ENCODE measurements around the gene ULBP1.
A peak's percentile ranks its signal among the peaks of the same experiment; 100 is the strongest.
"Not testable (repeated sequence)": the region's sequence is repeated elsewhere in the genome, so short reads cannot be mapped to it uniquely, and the experiment has no call there.

Gene ULBP1

DNA sequence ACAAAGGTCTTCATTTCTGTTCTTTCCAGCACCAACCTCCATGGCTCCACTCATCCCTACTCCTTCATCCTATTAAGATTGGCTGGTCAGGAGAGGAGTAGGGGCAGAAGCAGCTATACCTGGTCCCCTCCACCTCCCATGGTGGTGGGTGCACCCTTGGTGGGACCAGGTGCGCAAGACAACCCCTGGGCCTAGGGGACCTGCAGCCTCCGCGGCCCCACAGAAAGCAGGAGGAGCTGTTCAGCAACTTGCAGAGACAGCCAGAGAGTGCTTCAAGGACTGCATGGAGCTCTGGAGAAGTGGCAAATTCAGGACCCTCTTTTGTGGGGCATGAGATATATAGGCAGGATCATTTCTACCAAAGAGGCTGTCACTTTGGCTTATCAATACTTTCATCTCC, 12.1 kb upstream of the ULBP1 start:
- Mint-ChIP-seq H3K27me3 (peaks cover 90% of the 10 kb centered on the region), H3K27ac (no peak overlapping the region), H3K36me3 (peaks cover 2% of the 10 kb centered on the region), H3K4me3 (no peak overlapping the region), H3K9me3 (no peaks in the 10 kb centered on the region), H3K4me1 (peaks cover 11% of the 10 kb centered on the region)
- DNase-seq = no peak
- CTCF ChIA-PET = interaction anchor here (1.7 kb wide), 1 partner anchor 65 kb away, joined by 13 read pairs; no protein-coding TSS in a partner anchor

GRCh38 chr6:149953390-149953789, 10.4 kb upstream of the ULBP1 start:
- Mint-ChIP-seq H3K4me1 (peaks cover 11% of the 10 kb centered on the region), H3K27me3 (peaks cover 87% of the 10 kb centered on the region)
- not testable (repeated sequence) for H3K36me3 Mint-ChIP-seq, H3K27ac Mint-ChIP-seq, H3K9me3 Mint-ChIP-seq, DNase-seq, H3K4me3 Mint-ChIP-seq
- CTCF ChIA-PET = interaction anchor here (1.0 to 1.7 kb wide), 2 partner anchors 54 to 63 kb away, joined by 3 to 13 read pairs; no protein-coding TSS in a partner anchor

DNA sequence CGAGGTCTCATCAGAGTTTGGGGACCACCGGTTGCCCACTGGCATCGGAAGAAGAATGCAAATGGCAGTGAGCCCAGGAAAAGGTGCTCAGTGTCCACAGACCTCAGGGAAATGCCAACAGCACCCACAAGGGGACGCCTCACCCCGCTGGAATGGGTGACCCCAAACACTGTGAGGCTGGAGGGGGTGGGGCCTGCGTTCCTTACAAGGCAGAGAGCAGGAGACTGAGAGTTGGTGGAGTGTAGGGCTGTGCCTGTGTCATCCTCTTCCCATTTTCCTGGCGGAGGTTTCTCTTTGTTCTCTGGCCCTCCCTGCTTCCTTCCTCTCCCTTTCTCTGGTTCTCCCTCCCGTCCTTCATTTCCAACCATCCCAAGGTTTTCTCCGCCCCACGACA, 9.8 kb upstream of the ULBP1 start:
- H3K4me3 Mint-ChIP-seq, CTCF ChIA-PET: not testable (repeated sequence)
- H3K27me3 Mint-ChIP-seq = peaks cover 88% of the 10 kb centered on the region

DNA sequence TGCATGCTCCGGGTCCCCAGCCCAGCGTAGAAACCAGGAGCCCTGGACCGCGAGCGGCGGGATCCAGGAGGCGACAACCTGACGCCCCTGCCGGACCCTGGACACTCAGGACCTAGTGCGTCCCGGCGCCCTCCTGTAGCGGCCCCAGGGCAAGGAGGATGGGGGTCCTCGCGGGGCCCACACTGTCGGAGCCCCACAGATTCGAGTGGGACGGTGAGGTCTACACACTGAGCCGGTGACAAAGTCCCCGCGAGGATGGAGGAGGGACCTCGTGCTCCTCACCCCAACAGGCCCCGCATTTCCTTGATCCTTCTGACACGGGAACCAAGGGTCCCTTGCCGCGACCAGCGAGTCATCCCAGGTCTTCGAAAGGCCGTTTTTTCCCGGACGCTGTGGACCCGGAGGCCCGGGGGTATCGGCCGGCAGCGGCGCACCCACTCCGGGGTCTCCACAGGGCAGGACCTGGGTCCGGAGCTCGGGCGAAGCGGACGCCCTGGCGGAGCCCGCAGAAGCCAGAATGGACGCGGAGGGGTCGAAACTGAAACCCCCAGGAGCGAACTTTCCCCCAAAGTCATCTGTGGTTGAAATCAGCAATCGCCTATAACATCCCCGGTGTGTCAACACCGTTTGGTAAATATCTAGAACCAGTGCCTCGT, 9.3 kb upstream of the ULBP1 start:
- H3K36me3 Mint-ChIP-seq, H3K27ac Mint-ChIP-seq, DNase-seq, H3K9me3 Mint-ChIP-seq, H3K4me3 Mint-ChIP-seq, CTCF ChIA-PET: not testable (repeated sequence)
- Mint-ChIP-seq H3K27me3 (peaks cover 90% of the 10 kb centered on the region), H3K4me1 (peaks cover 11% of the 10 kb centered on the region)

More for the DNA sequence above, 9.8 kb upstream of the ULBP1 start:
- not testable (repeated sequence) for H3K27ac Mint-ChIP-seq, H3K36me3 Mint-ChIP-seq, H3K9me3 Mint-ChIP-seq, DNase-seq
- H3K4me1 Mint-ChIP-seq = peaks cover 11% of the 10 kb centered on the region

GRCh38 chr6:149954984-149955653, 8.6 kb upstream of the ULBP1 start:
- CTCF ChIA-PET, DNase-seq, H3K36me3 Mint-ChIP-seq, H3K4me3 Mint-ChIP-seq, H3K9me3 Mint-ChIP-seq: not testable (repeated sequence)
- Mint-ChIP-seq H3K27me3 (peaks cover 90% of the 10 kb centered on the region), H3K4me1 (peaks cover 11% of the 10 kb centered on the region), H3K27ac (peak overlapping the region; percentile 55)

DNA sequence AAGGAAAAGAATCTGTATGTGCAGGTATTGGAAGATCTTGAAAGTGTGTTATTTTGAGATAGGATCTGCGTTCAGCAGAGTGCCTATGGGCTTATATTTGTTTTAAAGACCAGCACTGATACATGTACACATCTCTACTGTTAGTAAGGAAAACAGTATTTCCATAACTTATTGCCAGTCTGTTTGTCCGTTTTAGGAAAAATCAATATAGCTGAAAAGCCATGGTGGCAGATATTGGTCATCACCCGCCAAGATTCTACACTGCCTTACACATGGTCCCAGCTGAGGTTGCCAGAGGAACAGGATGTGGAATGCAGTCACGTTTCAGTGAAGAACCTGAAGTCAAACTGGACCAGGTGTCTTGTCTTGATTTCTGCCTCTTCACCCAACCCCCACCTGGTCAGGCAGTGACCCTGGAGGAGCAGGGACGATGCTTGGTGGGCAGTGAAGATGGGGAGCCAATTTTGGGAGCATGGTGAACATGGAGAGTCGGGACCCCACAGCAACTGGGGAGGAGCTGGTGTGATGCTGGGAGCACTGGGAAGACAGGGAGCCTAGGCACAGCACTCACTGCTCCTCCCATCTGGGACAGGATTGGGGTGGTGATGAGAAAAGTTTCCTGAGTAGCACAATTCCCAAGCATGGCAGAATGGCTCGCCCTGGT, 8.0 kb upstream of the ULBP1 start:
- peaks cover 11% of the 10 kb centered on the region for H3K4me1 Mint-ChIP-seq
- H3K9me3 Mint-ChIP-seq, H3K27ac Mint-ChIP-seq, CTCF ChIA-PET, H3K4me3 Mint-ChIP-seq, DNase-seq, H3K36me3 Mint-ChIP-seq: not testable (repeated sequence)
- peaks cover 90% of the 10 kb centered on the region for H3K27me3 Mint-ChIP-seq

DNA sequence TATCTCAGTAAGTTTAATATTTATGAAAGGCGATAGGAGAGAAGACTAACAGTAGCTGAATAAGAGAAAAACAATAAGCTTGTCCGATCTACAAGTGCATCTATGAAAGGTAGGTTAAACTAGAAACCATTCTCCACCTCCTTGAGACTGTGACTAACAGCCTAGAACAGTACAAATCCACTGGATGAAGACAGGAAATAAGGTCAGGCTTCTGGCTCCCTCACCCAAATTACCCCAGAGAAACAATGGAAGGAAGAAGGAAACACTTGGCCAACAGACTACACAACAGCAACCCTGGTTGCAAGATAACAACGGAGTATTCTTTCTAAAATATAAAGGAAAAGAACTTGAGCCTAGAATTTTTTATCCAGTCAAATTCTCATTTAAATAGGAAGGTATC, 5.6 kb upstream of the ULBP1 start:
- DNase-seq, H3K36me3 Mint-ChIP-seq, H3K9me3 Mint-ChIP-seq, H3K4me3 Mint-ChIP-seq, CTCF ChIA-PET, H3K27ac Mint-ChIP-seq: not testable (repeated sequence)
- H3K27me3 Mint-ChIP-seq = peaks cover 91% of the 10 kb centered on the region
- H3K4me1 Mint-ChIP-seq = peaks cover 14% of the 10 kb centered on the region

DNA sequence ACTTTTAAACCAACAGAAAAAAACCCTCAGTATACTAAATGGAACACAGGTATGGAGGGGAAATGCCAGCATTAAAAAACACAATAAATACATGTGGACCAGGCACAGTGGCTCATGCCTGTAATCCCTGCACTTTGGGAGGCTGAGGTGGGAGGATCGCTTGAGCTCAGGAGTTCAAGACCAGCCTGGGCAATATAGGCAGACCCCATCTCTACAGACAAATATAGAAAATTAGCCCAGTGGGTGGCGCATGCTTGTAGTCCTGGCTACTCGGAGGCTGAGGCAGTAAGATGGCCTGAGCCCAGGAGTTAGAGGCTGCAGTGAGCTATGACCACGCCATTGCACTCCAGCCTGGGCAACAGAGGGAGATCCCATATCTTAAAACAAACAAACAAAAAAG, 3.9 kb upstream of the ULBP1 start:
- H3K9me3 Mint-ChIP-seq, H3K27ac Mint-ChIP-seq, H3K4me3 Mint-ChIP-seq, DNase-seq, H3K36me3 Mint-ChIP-seq, CTCF ChIA-PET: not testable (repeated sequence)
- peaks cover 24% of the 10 kb centered on the region for H3K4me1 Mint-ChIP-seq
- peaks cover 91% of the 10 kb centered on the region for H3K27me3 Mint-ChIP-seq

- peaks cover 26% of the 10 kb centered on the region for H3K4me1 Mint-ChIP-seq
- no peak for DNase-seq
- H3K27ac Mint-ChIP-seq = no peak overlapping the region
- H3K4me3 Mint-ChIP-seq = no peak overlapping the region
- H3K9me3 Mint-ChIP-seq = no peaks in the 10 kb centered on the region
- no peaks in the 10 kb centered on the region for H3K36me3 Mint-ChIP-seq
- CTCF ChIA-PET = no interaction called here
- peaks cover 91% of the 10 kb centered on the region for H3K27me3 Mint-ChIP-seq
Measured at GRCh38 chr6:149960488-149960887, 3.3 kb upstream of the ULBP1 start.

- no peaks in the 10 kb centered on the region for H3K36me3 Mint-ChIP-seq
- H3K4me3 Mint-ChIP-seq = no peak overlapping the region
- peak overlapping the region; percentile 20 for H3K27ac Mint-ChIP-seq
- CTCF ChIA-PET = interaction anchor here (0.7 to 1.3 kb wide), 2 partner anchors 64 to 205 kb away, joined by 3 read pairs; no protein-coding TSS in a partner anchor
- H3K9me3 Mint-ChIP-seq = no peaks in the 10 kb centered on the region
- H3K27me3 Mint-ChIP-seq = peaks cover 92% of the 10 kb centered on the region
- peaks cover 30% of the 10 kb centered on the region for H3K4me1 Mint-ChIP-seq
- DNase-seq = peak; percentile 56
Measured at GRCh38 chr6:149961728-149962425, 1.9 kb upstream of the ULBP1 start.

DNA sequence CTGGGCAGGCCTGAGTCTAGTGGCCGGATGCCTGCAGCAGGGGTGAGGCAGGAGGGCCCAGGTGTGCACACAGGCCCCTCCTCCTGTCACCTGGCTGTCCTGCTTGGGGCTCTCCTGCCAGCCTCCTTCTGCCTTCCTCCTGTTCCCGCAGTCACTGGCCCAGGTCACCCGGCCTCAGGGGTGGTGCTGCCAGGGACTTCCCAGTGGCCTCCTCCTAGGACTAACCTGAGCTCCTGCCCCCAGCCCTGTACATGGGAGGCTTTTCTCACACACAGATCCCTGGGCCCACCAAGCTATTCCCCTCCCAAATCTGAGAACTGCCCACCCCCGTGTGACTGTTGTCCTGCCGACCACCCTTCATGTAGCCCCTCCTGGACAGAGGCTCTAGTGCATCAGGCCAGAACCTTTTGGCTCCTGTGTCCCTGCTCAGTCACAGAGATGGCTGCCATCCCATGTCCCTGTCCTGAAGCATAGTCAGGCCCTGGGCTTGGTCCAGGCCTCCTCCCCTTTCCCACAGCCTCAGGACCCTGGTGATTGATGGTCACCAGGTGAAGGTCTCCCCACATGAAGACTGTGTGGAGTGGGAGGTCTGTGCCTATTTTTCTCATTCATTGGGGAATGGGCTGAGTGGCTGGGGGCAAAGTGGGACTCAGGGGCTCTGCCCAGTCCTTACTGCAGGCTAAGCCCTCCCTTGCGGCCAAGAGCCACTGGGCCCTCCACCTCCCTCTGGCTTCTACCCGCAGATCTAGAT, 1.1 kb upstream of the ULBP1 start:
- H3K9me3 Mint-ChIP-seq = no peaks in the 10 kb centered on the region
- CTCF ChIA-PET = interaction anchor here (1.3 kb wide), 1 partner anchor 64 kb away, joined by 3 read pairs; no protein-coding TSS in a partner anchor
- peaks cover 97% of the 10 kb centered on the region for H3K27me3 Mint-ChIP-seq
- H3K4me1 Mint-ChIP-seq = peaks cover 30% of the 10 kb centered on the region
- peak overlapping the region; percentile 72 for H3K4me3 Mint-ChIP-seq
- no peaks in the 10 kb centered on the region for H3K36me3 Mint-ChIP-seq
- peak overlapping the region; percentile 70 for H3K27ac Mint-ChIP-seq
- no peak for DNase-seq

- Mint-ChIP-seq H3K4me1 (peaks cover 30% of the 10 kb centered on the region), H3K27me3 (peaks cover 99% of the 10 kb centered on the region), H3K4me3 (peak overlapping the region; percentile 72), H3K9me3 (no peaks in the 10 kb centered on the region), H3K36me3 (no peaks in the 10 kb centered on the region), H3K27ac (peak overlapping the region; percentile 70)
- DNase-seq = peak; percentile 66
- CTCF ChIA-PET = no interaction called here
Measured at GRCh38 chr6:149963212-149963461, 606 bp upstream of the ULBP1 start.

DNA sequence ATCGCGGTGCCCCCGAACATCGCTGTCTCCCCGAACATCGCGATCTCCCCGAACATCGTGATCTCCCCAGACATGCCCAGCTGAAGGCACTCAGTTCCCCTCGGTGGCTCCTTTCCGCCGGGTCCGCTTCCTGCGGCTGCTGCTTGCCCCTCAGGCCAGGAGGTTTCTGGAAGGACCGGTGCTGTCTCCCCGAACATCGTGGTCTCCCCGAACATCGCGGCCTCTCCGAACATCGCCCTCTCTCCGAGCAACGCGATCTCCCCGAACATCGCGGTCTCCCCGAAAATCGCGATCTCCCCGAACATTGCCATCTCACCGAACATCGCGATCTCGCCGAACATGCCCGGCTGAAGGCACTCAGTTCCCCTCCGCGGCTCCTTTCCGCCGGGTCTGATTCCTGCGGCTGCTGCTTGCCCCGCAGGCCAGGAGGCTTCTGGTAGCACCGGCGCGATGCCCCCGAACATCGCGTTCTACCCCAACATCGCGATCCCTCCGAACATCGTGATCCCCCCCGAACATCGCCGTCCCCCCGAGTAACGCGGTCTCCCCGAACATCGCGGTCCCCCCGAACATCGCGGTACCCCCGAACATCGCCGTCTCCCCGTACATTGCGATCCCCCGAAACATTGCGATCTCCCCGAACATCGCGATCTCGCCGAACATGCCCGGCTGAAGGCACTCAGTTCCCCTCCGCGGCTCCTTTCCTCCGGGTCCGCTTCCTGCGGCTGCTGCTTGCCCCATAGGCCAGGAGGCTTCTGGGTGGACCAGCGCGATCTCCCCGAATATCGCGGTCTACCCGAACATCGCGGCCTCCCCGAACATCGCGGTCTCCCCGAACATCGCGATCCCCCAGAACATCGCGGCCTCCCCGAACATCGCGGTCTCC, 808 bp downstream of the ULBP1 start:
- peaks cover 99% of the 10 kb centered on the region for H3K27me3 Mint-ChIP-seq
- no peaks in the 10 kb centered on the region for H3K36me3 Mint-ChIP-seq
- peak overlapping the region; percentile 52 for H3K27ac Mint-ChIP-seq
- CTCF ChIA-PET = no interaction called here
- peak overlapping the region; percentile 72 for H3K4me3 Mint-ChIP-seq
- no peaks in the 10 kb centered on the region for H3K9me3 Mint-ChIP-seq
- peak; percentile 49 for DNase-seq
- peaks cover 30% of the 10 kb centered on the region for H3K4me1 Mint-ChIP-seq

All from activated naive CD4-positive, alpha-beta T cell treated with anti-CD3 and anti-CD28 coated beads, Interleukin-2, amount 10 ng/mL, durations not matched to agents 7 days and 5 days (primary cell).